ENCODE measurements around the gene TSPAN11. TPM values are rescaled to one million over a fixed set of nuclear protein-coding genes. Genes with fewer than 3 reads are reported as not detected.
A peak's percentile ranks its signal among the peaks of the same experiment; 100 is the strongest.

Gene TSPAN11
- total RNA-seq, 2 experiments from 2014 or later: not detected

GRCh38 chr12:30982413-30982812, 55.9 kb downstream of the TSPAN11 start:
- ChIA-PET POLR2A (no interaction called here), CTCF (no interaction called here)
- Mint-ChIP-seq H3K27me3 (no peaks in the 10 kb centered on the region), H3K36me3 (ENCODE audit: low read depth) (no peaks in the 10 kb centered on the region), H3K4me3 (no peak overlapping the region), H3K9me3 (no peaks in the 10 kb centered on the region), H3K4me1 (no peaks in the 10 kb centered on the region), H3K27ac (no peak overlapping the region)
- DNase-seq: no peak

GRCh38 chr12:30985814-30986452, 59.4 kb downstream of the TSPAN11 start:
- H3K27me3 Mint-ChIP-seq: no peaks in the 10 kb centered on the region
- ChIA-PET CTCF (interaction anchor here (1.2 to 3.7 kb wide), 3 partner anchors 11 to 138 kb away, joined by 3 to 35 read pairs (median 12); no protein-coding TSS in a partner anchor), POLR2A (no interaction called here)
- no peak overlapping the region for H3K27ac Mint-ChIP-seq
- H3K9me3 Mint-ChIP-seq: no peaks in the 10 kb centered on the region
- H3K36me3 Mint-ChIP-seq (ENCODE audit: low read depth): no peaks in the 10 kb centered on the region
- H3K4me1 Mint-ChIP-seq: no peaks in the 10 kb centered on the region
- H3K4me3 Mint-ChIP-seq: no peak overlapping the region
- peak; percentile 24 for DNase-seq

DNA sequence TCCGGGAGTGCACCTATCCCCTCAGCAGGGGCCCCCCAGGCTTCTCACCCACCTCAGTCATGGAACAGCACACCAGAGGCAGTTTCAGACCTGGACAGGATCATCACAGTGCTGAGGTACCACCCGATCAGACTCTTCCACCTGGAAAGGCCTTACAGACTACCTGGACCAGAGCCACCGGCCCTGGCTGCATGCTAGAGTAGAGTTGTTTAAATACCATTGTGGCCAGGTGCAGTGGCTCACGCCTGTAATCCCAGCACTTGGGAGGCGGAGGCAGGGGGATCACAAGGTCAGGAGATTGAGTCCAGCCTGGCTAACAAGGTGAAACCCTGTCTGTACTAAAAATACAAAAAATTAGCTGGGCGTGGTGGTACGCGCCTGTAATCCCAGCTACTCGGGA, 61.5 kb downstream of the TSPAN11 start:
- Mint-ChIP-seq H3K27ac (no peak overlapping the region), H3K4me3 (no peak overlapping the region), H3K27me3 (no peaks in the 10 kb centered on the region), H3K4me1 (no peaks in the 10 kb centered on the region), H3K9me3 (no peaks in the 10 kb centered on the region), H3K36me3 (ENCODE audit: low read depth) (no peaks in the 10 kb centered on the region)
- DNase-seq: no peak
- POLR2A ChIA-PET: no interaction called here
- CTCF ChIA-PET: interaction anchor here (1.2 kb wide), 1 partner anchor 139 kb away, joined by 3 read pairs; no protein-coding TSS in a partner anchor

DNA sequence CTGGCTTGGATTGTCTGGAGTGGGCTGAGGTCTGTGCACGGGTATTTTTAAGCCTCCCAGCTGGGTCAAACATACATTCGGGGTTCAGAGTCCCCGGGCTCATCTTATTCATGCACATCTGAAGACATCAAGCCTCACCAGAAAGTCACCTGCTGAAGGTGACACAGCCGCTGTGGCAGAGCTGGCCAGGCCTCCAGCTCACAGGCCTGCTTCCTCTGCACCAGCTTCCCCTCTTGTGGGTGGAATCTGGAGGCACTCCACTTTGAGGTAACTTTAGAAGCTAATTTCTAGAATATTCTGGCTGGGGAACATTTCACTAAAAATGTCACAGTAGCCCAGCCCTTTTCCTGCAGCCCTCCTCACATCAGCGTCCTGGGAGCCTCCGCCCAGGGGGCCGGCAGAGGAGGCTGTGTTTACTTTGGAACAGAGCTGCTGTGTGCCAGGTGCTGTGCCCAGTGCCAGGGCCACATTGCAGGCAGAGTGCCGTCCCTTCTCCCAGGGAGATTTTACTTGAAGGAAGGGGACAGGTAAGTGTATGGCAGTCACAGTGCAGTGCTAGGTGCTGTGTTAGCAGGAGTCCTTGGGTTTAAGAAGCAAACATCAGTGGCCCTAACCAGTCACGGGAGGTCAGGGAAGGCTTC, 62.2 kb downstream of the TSPAN11 start:
- DNase-seq: no peak
- H3K9me3 Mint-ChIP-seq: no peaks in the 10 kb centered on the region
- ChIA-PET POLR2A (no interaction called here), CTCF (interaction anchor here (1.1 to 1.2 kb wide), 2 partner anchors 140 to 142 kb away, joined by 3 read pairs; no protein-coding TSS in a partner anchor)
- H3K36me3 Mint-ChIP-seq (ENCODE audit: low read depth): no peaks in the 10 kb centered on the region
- H3K27me3 Mint-ChIP-seq: no peaks in the 10 kb centered on the region
- H3K4me1 Mint-ChIP-seq: no peaks in the 10 kb centered on the region
- no peak overlapping the region for H3K27ac Mint-ChIP-seq
- no peak overlapping the region for H3K4me3 Mint-ChIP-seq

DNA sequence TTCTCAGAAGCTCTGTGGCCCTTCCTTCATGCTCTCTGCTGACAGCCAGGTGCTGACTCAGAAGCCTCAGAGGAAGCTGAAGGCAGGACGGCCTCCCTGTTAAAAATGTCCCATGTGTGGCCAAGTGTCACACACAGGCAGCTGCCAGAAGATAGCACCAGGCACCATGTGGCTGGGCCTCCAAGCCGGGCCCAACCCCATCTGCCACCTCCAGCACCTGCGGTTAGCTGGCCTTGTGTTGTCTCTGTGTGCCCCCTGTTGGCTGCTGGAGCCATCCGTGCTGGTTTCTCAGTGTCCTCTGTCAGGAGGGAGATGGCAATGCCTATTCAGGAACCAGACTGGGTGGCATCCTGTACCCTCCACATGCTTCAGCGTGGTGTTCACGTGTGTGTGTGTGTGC, 63.2 kb downstream of the TSPAN11 start:
- Mint-ChIP-seq H3K4me3 (no peak overlapping the region), H3K27ac (no peak overlapping the region), H3K9me3 (no peaks in the 10 kb centered on the region), H3K36me3 (ENCODE audit: low read depth) (no peaks in the 10 kb centered on the region), H3K27me3 (no peaks in the 10 kb centered on the region), H3K4me1 (no peaks in the 10 kb centered on the region)
- ChIA-PET POLR2A (no interaction called here), CTCF (interaction anchor here (1.2 kb wide), 1 partner anchor 142 kb away, joined by 4 read pairs; no protein-coding TSS in a partner anchor)
- peak; percentile 21 for DNase-seq

GRCh38 chr12:30990316-30990715, 63.8 kb downstream of the TSPAN11 start:
- Mint-ChIP-seq H3K4me3 (no peak overlapping the region), H3K9me3 (no peaks in the 10 kb centered on the region), H3K4me1 (no peaks in the 10 kb centered on the region), H3K27me3 (no peaks in the 10 kb centered on the region), H3K27ac (no peak overlapping the region), H3K36me3 (ENCODE audit: low read depth) (no peaks in the 10 kb centered on the region)
- ChIA-PET CTCF (interaction anchor here (1.2 kb wide), 1 partner anchor 142 kb away, joined by 4 read pairs; no protein-coding TSS in a partner anchor), POLR2A (no interaction called here)
- no peak for DNase-seq

GRCh38 chr12:30990776-30991175, 64.2 kb downstream of the TSPAN11 start:
- ChIA-PET CTCF (no interaction called here), POLR2A (no interaction called here)
- H3K36me3 Mint-ChIP-seq (ENCODE audit: low read depth): no peaks in the 10 kb centered on the region
- no peak overlapping the region for H3K27ac Mint-ChIP-seq
- H3K27me3 Mint-ChIP-seq: no peaks in the 10 kb centered on the region
- H3K9me3 Mint-ChIP-seq: no peaks in the 10 kb centered on the region
- no peak overlapping the region for H3K4me3 Mint-ChIP-seq
- DNase-seq: no peak
- no peaks in the 10 kb centered on the region for H3K4me1 Mint-ChIP-seq

GRCh38 chr12:30991466-30991865, 64.9 kb downstream of the TSPAN11 start:
- no peaks in the 10 kb centered on the region for H3K9me3 Mint-ChIP-seq
- POLR2A ChIA-PET: no interaction called here
- CTCF ChIA-PET: no interaction called here

GRCh38 chr12:30992381-30992780, 65.8 kb downstream of the TSPAN11 start:
- H3K36me3 Mint-ChIP-seq (ENCODE audit: low read depth): no peaks in the 10 kb centered on the region
- H3K27me3 Mint-ChIP-seq: no peaks in the 10 kb centered on the region
- H3K27ac Mint-ChIP-seq: no peak overlapping the region
- CTCF ChIA-PET: no interaction called here
- H3K4me3 Mint-ChIP-seq: no peak overlapping the region
- no peaks in the 10 kb centered on the region for H3K4me1 Mint-ChIP-seq
- H3K9me3 Mint-ChIP-seq: no peaks in the 10 kb centered on the region
- POLR2A ChIA-PET: no interaction called here
- no peak for DNase-seq

More at GRCh38 chr12:30991466-30991865, 64.9 kb downstream of the TSPAN11 start:
- no peak for DNase-seq
- Mint-ChIP-seq H3K4me3 (no peak overlapping the region), H3K4me1 (no peaks in the 10 kb centered on the region), H3K36me3 (ENCODE audit: low read depth) (no peaks in the 10 kb centered on the region), H3K27ac (no peak overlapping the region), H3K27me3 (no peaks in the 10 kb centered on the region)

GRCh38 chr12:30993766-30994165, 67.2 kb downstream of the TSPAN11 start:
- no peak overlapping the region for H3K4me3 Mint-ChIP-seq
- H3K4me1 Mint-ChIP-seq: no peaks in the 10 kb centered on the region
- no peaks in the 10 kb centered on the region for H3K9me3 Mint-ChIP-seq
- no peaks in the 10 kb centered on the region for H3K36me3 Mint-ChIP-seq (ENCODE audit: low read depth)
- ChIA-PET CTCF (no interaction called here), POLR2A (no interaction called here)
- no peaks in the 10 kb centered on the region for H3K27me3 Mint-ChIP-seq
- DNase-seq: no peak
- H3K27ac Mint-ChIP-seq: no peak overlapping the region

DNA sequence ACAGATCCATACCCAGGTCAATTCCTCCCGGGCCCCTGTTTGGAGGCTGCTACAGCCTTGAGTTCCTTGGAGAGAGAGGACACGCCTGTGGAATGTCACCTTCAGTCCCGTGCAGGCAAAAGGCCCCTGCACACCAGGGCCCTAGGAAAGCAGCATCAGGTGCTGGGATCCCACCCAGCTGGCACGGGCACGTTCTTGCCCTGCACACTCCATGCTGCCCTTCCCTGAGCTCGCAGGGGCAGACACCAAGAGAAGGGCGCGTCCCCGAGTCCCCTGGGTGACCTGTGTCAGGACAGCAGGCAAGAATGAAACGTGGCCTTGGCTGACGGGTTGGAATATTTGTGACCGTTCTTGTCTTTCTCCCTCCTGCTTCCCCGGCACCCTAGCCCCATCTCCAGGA, 67.7 kb downstream of the TSPAN11 start:
- no peaks in the 10 kb centered on the region for H3K27me3 Mint-ChIP-seq
- no peak overlapping the region for H3K4me3 Mint-ChIP-seq
- H3K4me1 Mint-ChIP-seq: no peaks in the 10 kb centered on the region
- no peak for DNase-seq
- ChIA-PET POLR2A (no interaction called here), CTCF (no interaction called here)
- H3K27ac Mint-ChIP-seq: no peak overlapping the region
- H3K9me3 Mint-ChIP-seq: no peaks in the 10 kb centered on the region
- no peaks in the 10 kb centered on the region for H3K36me3 Mint-ChIP-seq (ENCODE audit: low read depth)

DNA sequence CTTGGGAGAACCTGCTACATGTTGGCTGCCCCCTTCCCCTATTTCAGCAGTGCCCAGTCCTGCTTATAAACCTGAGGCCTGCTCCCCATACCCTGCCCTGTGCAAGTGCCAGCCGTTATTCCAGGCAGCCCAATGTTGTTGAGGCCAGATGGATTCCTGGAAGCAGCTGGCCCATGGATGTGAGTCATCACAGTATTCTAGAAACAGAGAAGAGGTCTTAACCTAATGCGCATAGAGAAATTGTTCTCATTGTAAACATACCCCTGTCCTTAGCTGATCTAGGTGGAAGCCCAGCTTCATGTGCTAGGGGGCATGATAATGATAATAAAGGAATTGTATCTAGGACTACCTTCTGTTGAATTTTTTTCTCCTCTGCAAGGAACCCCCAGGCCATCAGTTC, 69.7 kb downstream of the TSPAN11 start:
- Mint-ChIP-seq H3K36me3 (ENCODE audit: low read depth) (no peaks in the 10 kb centered on the region), H3K27me3 (peaks cover 9% of the 10 kb centered on the region), H3K9me3 (no peaks in the 10 kb centered on the region), H3K27ac (no peak overlapping the region), H3K4me1 (no peaks in the 10 kb centered on the region), H3K4me3 (no peak overlapping the region)
- DNase-seq: no peak
- ChIA-PET CTCF (no interaction called here), POLR2A (no interaction called here)

DNA sequence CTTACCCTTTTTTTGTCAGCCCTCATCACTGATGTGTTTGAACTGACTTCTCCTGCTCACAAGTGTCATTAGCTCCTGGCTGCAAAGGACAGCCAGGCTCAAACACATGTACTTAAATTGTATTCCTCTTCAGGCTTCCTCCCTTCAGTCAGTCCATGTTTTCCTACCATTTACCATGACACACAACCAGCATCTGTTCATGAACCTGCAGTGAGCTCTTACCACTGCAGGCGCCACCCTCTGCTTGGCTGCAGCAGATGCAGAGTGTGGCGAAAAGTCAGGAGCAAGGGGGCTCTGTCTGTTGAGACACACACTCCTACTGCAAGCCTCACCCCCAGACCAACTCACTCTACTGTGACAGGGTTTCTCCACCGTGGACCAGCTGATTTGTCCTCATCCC, 70.2 kb downstream of the TSPAN11 start:
- no peak for DNase-seq
- no peak overlapping the region for H3K4me3 Mint-ChIP-seq
- H3K27ac Mint-ChIP-seq: no peak overlapping the region
- H3K9me3 Mint-ChIP-seq: no peaks in the 10 kb centered on the region
- H3K4me1 Mint-ChIP-seq: no peaks in the 10 kb centered on the region
- ChIA-PET POLR2A (no interaction called here), CTCF (no interaction called here)
- no peaks in the 10 kb centered on the region for H3K36me3 Mint-ChIP-seq (ENCODE audit: low read depth)
- peaks cover 9% of the 10 kb centered on the region for H3K27me3 Mint-ChIP-seq
